HG03442 (cell line): ENCODE data around the gene C1QA.
"Not testable (repeated sequence)": the region's sequence is repeated elsewhere in the genome, so short reads cannot be mapped to it uniquely, and the experiment has no call there.

Experiments used
- ATAC-seq: cut with Tn5 transposase; IDR thresholded peaks from one replicate; pipeline ENCODE4 v1.9.1; 2021; ENCODE audit warnings: mild to moderate bottlenecking, moderate library complexity; ENCODE audit not compliant: unreplicated experiment

Gene C1QA

DNA sequence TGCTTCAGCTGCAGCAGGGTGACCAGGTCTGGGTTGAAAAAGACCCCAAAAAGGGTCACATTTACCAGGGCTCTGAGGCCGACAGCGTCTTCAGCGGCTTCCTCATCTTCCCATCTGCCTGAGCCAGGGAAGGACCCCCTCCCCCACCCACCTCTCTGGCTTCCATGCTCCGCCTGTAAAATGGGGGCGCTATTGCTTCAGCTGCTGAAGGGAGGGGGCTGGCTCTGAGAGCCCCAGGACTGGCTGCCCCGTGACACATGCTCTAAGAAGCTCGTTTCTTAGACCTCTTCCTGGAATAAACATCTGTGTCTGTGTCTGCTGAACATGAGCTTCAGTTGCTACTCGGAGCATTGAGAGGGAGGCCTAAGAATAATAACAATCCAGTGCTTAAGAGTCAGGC is 2.9 kb downstream of the C1QA start:
- no peak for ATAC-seq

DNA sequence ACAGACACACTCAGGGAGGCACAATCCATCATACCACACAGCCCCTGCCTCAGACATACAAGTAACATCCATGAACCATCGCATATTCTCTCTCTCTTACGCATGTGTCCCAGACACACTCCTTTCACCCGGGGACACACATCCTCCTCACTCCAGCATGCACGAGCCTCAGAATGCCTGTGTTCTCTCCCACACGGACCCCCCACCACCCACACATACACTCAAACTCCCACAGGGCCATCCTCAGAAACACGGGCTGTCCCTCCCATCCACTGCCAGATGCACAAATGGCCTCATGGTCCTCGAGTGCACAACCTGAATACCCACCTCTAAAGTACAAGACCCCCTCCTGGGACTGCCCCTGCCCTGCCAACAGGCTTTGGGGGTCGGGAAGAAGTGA is 4.8 kb downstream of the C1QA start:
- no peak for ATAC-seq

GRCh38 chr1:22641906-22642636 is 5.6 kb downstream of the C1QA start:
- ATAC-seq, result no peak

- no peak for ATAC-seq
These were observed 7.0 kb downstream of the C1QA start, which contains the start of gene C1QC for GRCh38 chr1:22643381-22643780. Gene C1QC, plus strand, starts transcription at chr1:22643633. Its CDS starts 391 bp downstream, at chr1:22644024.

DNA sequence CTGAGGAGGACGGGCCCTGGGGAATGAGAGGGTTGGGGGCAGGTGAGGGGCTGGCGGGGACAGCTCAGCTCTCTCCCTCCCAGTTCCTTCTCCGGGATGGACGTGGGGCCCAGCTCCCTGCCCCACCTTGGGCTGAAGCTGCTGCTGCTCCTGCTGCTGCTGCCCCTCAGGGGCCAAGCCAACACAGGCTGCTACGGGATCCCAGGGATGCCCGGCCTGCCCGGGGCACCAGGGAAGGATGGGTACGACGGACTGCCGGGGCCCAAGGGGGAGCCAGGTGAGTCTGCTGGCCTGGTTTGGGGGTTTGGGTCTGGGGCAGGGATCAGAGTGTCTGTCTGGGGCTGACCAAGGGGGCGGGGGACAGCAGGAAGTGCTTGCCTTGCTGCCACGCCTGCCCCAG is 7.5 kb downstream of the C1QA start:
- no peak for ATAC-seq

DNA sequence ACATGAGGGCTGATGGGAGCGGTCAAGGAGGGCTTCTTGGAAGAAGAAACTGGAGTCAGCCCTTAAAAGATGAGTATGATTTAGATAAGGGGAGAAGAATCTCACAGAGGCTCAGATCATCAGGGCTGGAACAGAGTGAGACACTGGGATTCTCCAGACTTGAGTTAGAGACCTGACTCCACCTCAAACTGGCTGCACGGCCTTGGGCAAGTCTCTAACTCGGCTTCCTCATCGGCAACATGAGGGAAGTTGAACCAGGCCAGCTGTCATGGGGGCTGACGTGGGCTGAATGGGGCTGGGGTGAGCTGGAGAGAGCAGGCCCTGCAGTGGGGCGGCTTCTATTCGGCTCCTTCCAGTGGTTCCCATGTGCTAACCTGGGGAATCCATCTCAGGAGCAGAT is 9.5 kb downstream of the C1QA start:
- no peak for ATAC-seq

DNA sequence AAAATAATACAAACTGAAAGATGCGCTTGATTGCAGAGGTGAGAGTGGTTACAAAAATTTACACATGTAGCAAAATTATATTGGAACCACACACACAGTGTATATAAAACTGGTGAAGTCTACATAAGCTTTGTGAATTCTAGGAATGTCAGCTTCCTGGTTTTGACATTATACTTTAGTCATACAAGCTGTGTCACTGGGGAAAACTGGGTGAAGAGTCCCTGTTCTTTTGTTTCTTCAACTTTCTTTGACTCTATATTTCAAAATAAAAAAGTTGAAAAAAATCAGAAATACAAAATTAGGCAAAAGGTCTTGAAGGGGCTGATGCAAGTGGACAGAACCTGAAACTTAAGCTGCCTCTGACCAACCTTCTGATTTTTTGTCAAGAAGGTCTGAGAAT is 10.0 kb downstream of the C1QA start:
- ATAC-seq, result no peak

- ATAC-seq, result no peak
These were observed 13.8 kb downstream of the C1QA start for GRCh38 chr1:22650089-22650693.

DNA sequence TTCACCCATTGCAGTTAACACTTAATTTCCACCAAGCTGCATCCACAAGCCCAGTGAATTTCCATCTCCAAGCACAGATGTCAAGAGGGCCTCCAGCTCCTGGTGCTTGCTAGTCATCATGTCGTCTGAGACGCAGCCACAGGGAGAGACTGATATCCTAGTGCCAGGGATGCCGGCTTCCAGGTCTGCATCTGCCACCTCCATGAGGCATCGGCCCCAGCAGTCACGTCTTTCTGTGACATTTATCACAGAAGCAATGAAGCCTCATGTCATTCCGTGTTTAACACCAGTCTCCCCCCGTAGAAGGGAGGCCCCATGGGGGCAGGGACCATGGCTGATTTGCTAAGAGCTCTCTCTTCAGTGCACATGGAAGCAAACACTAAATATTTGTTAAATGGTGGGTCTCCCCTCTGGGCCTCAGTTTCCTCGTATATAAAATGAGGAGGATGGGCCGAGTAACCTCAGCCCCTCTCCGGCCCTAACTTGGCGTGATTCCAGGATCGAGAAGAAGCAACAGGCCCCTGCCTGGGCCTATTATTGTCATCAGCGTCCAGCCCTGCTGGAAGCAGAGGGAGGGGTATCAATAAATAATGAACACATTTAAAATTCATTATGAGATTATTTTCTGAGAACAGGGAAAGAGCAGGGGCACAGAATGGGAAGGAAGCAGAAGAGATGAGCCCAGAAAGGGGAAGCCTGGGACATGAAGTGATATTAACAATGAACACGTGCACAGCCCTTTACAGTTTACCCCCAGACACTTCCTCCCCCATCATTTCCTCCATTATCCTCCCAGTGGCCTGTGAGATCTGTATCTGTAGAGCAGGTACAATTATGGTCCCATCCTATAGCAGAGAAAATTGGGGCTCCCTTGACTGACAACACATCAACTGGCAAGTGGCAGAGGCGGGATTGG is 15.8 kb downstream of the C1QA start:
- ATAC-seq, result no peak

DNA sequence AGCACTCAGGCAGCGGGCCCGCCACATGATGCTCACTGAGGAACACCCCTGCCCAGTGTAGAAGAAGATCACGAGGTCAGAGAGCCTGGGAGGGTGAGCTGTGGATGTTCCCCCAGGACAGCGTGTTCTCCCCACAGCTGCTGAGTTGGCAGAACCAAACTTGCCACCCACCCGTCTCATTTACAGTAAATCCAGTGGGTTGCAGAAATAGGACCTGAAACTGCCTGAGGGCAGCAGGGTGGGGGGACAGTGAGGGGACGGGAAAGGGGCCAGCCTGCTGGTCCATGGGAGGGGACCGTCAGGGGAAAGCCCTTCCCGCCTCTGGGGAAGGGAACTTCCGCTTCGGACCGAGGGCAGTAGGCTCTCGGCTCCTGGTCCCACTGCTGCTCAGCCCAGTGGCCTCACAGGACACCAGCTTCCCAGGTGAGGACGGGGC is 16.5 kb downstream of the C1QA start, which contains the start of gene C1QB:
C1QB (plus strand) TSS at position 356 of the 436 bp plus-strand sequence. CDS start 6,227 bp downstream, outside the sequence.
- ATAC-seq, result no peak

DNA sequence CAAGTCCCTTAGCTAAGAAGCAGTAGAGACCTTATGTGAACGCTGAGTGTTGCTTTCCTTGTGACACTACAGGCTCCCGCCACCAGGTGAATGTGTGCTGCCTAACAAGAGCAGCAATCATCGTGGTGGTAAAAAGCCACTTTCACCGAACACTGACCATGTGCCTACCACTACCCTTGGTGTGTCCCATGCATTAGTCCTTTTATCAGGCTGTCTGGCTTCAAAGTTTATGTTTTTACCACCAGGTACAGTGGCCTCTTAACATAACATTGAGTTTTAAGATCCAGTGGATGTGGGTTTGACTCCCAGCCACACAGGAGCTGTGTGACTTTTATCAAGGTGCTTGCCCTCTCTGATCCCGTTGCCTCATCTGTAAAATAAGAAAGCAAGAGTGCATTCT is 18.3 kb downstream of the C1QA start:
- no peak for ATAC-seq

- ATAC-seq, result no peak
These were observed 22.1 kb downstream of the C1QA start for GRCh38 chr1:22658385-22659163.

- ATAC-seq, result no peak
These were observed 24.4 kb downstream of the C1QA start for GRCh38 chr1:22660716-22661241.

DNA sequence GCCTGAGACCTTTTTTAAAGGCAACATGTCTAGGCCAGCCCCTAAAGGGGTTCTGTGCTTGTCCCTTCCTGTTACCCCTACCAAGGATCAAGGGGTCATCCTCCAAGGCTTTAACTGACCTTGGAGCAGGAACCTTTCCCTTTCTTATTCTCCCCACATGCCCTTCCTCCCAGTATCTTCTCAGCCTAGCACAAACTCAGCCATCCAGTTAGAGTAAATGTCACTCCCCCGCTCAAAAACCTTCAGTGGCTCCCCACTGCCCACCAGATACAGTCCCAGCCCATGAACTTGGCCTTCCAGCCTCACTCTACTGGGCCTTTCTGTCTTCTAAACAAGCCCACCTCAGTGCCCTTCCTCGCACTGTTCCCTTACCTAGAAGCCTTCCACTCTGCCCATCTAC is 25.5 kb downstream of the C1QA start:
- ATAC-seq, result no peak

- ATAC-seq, result no peak
These were observed 25.9 kb downstream of the C1QA start for GRCh38 chr1:22662318-22662717.

GRCh38 chr1:22662986-22663408 is 26.6 kb downstream of the C1QA start:
- ATAC-seq, result no peak

DNA sequence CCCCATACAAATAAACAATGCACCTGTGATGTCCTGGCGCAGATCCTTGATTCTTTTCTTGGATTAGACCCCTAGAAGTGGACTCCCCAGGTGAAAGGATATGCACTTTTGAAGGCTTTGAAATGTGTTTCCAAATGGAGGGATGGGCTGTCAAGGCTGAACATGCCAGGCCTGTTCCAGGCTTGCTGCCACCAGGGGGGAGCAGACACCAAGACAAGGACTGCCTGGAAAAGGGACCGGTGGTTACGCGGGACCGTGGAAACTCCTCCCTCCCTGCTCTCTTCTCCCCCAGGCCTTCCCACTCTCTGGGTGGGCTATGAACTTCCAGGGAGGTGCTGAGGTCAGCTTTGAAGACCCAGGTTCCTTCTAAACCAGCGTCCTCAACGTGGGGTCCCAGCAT is 29.3 kb downstream of the C1QA start:
- ATAC-seq, result no peak

- ATAC-seq, result no peak
These were observed 30.0 kb downstream of the C1QA start for GRCh38 chr1:22666412-22666811.

GRCh38 chr1:22668840-22669239 is 32.4 kb downstream of the C1QA start:
- not testable (repeated sequence) for ATAC-seq

GRCh38 chr1:22670352-22670975 is 34.0 kb downstream of the C1QA start:
- ATAC-seq, result no peak
